ENCODE measurements around the gene S100B.

Gene S100B

GRCh38 chr21:46557919-46558392, 46.9 kb downstream of the S100B start:
- DNase-seq, result no peak

DNA sequence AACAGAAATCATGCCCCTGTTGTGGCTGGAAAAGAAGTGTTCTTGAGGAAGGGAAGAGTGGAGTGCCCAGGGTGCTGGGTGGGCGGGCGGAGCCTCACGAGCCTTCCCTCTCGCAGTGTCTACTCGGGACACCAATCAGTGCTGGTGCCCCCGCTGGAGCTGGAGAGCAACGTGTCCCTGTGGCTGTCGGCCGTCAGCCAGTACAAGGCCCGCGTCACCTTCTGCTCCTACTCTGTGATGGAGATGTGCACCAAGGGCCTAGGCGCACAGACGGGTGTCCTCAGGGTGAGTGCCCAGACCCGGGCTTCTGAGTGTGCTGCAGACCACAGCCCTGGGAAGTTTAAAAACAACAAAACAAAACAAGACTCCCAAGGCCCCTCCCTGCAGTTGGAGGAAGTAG, 47.4 kb downstream of the S100B start:
- DNase-seq, result no peak

GRCh38 chr21:46556802-46557201, 48.1 kb downstream of the S100B start:
- DNase-seq, result no peak

GRCh38 chr21:46555678-46556077, 49.2 kb downstream of the S100B start:
- no peak for DNase-seq

DNA sequence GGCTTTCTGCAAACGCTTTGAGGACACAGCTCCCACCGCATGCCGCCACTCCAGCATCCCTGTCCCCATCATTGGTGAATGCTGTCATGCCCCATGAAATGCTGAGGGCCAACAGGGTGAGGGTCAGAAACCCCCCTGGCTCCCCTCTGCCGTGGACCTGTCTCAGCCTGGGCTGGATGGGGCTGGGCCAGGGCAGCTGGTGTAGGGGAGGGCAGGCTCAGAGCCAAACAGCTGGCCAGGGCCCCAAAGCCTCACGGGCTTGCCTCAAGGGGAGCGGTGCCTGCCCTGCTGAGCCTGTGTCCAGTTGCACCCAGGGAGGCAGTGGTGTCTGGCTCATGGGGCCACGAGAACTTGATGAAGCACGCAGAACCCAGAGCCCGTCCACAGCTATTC, 49.7 kb downstream of the S100B start:
- no peak for DNase-seq

GRCh38 chr21:46554431-46555224, 50.3 kb downstream of the S100B start:
- DNase-seq, result no peak

DNA sequence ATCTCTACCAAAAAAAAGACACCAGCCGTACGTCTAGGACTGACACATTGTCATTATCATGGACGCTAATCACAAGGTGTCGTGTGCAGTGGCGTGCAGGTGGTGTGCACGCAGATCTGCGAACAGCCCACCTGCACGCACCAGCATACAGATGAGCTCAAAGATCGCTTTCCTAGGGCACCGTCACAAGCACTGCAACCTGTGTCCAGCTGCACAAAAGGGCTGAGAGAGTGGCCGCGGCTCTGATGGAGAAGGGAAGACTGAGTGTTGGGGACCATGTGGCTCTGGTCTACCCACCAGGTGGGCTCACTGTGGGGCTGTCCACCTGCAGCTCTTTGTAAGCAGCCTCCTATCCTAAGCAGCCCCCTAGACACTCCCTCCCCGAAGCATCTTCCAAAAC, 50.9 kb downstream of the S100B start:
- no peak for DNase-seq

- no peak for DNase-seq
Observed at GRCh38 chr21:46552865-46553379, 52.0 kb downstream of the S100B start.

DNA sequence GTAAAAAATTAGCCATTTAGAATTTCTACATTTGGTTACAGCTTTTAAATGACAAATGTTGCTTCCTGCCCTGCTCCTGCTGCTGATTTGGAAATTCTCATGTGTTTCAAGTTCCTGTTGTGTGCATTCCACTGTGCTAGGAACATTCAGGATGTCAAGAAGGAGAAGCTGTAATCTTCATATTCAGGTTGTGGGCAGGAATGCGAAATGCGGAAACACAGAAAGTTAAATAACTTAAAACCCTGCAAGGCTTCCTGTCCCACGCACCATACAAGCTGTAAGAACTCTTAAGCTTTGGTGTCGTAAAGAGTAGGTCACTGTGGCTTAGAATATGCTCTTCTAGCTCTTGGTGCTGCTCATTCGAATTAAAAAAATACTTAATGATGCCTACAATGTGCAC, 52.6 kb downstream of the S100B start:
- no peak for DNase-seq

DNA sequence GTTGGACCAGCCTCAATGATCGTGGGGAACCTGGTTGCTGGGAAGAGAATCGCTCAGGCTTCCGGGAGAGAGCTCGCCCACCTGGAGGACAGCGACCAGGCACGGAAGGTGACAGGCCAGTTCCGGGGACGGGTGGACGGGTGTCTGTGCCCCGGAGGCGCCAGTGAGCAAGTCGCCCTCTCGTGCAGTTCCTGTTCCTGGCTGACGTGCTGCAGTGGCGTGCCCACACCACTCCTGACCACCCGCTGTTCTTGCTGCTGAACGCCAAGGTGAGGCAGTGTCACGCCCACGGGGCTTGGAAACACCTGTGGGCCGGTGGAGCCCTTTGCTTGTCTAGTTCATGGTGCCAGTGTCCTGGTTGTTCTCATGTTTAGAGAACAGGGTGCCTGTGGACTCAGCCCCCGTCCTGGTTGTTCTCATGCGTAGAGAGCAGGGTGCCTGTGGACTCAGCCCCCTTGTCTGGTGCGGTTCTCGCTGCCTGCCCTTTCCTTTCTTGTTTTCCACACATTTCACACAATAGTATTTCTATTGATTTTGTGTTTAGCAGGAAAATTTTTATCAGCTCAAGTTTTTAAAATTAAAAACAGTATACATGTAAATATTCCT, 53.1 kb downstream of the S100B start:
- no peak for DNase-seq

GRCh38 chr21:46550116-46550941, 54.6 kb downstream of the S100B start:
- DNase-seq, result no peak

- no peak for DNase-seq
Observed at GRCh38 chr21:46549650-46550049, 55.2 kb downstream of the S100B start.

Measured in NCI-H2107 (cell line).